Measurements from ENCODE around the gene RAI1. TPM values are rescaled to one million over a fixed set of nuclear protein-coding genes. Genes with fewer than 3 reads are reported as not detected.
A peak's percentile ranks its signal among the peaks of the same experiment; 100 is the strongest.

Gene RAI1
- total and polyA plus RNA-seq, 2 of the 13 experiments (the other 11 are each of a cell fraction or from before 2014, with no cell fraction given) = 3.4 to 5.2 TPM

DNA sequence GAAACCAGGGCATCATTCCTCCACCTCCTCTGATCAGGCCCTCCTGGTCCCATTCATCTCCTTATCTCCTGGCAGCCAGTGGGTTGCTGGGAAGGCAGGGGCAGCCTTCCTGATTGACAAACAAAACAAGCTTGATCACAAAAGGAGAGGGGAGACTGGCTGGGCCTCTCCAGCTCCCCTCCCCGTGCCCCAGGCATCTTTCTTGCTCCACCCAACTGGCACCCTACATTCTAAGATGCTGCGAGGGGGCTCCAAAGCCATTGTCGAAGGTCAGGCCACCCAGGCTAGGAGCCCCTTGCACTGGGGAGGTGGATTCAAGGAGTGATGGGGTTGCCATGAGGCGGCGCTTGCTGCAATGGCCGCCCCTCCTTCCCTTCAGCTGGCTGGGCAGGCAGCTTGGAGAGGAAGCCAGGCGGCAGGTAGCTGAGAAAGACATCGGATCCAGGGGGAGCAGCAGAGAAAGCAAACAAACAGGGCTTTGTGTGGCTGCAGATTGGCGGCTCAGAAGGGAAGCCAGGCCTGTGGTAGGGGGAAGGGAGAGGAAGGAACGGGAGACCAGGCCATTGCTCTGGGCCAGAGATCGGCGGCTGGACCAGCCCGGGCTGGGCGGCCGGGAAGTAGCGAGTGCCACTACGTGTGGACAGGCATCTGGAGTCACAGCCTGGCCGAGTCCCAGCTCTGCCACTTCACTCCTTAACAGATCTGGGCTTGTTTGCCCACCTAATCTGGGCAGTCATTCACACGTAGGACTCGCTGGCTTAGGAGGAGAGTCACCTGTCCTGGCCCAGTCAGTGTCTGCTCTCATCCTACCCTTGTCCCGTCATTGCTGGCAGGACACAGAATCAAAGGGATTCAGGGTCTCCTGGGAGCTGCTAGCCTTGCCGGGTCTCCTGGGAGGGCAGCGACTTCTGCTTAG, 12.3 kb downstream of the RAI1 start (continued):
- TF ChIP-seq ZBTB26 (CRISPR knock-in tag; IDR thresholded peaks at IDR 0.05; ENCODE audit: borderline replicate concordance) (peak; percentile 16; the same call in 1 of the 2 replicates), PAWR (CRISPR knock-in tag; IDR thresholded peaks at IDR 0.05; ENCODE audit: borderline replicate concordance) (no peak), MAFF (IDR thresholded peaks at IDR 0.05; ENCODE audit: low read depth, low read length) (no peak), ZBTB20 (CRISPR knock-in tag; IDR thresholded peaks at IDR 0.05; ENCODE audit: borderline replicate concordance, low read depth) (peak; percentile 19; the same call in 1 of the 2 replicates), SMARCE1 (IDR thresholded peaks at IDR 0.05; ENCODE audit: borderline replicate concordance) (no peak), ZNF225 (CRISPR knock-in tag; IDR thresholded peaks at IDR 0.05) (no peak; the same call in 1 of the 2 replicates), TEAD2 (CRISPR knock-in tag; IDR thresholded peaks at IDR 0.05) (no peak), ZNF451 (CRISPR knock-in tag; IDR thresholded peaks at IDR 0.05) (no peak), HNRNPK (IDR thresholded peaks at IDR 0.05; ENCODE audit: low read depth, low read length, poor library complexity, severe bottlenecking) (no peak), GABPB1 (CRISPR knock-in tag; IDR thresholded peaks at IDR 0.05) (peak; percentile 35), GATA4 (IDR thresholded peaks at IDR 0.05; ENCODE audit: borderline replicate concordance, low read depth) (no peak), HIVEP1 (CRISPR knock-in tag; IDR thresholded peaks at IDR 0.05) (peak; percentile 33; the same call in 1 of the 2 replicates), PRMT3 (CRISPR knock-in tag; IDR thresholded peaks at IDR 0.05; ENCODE audit: borderline replicate concordance, low read depth) (0 out of 2 replicates have a peak, but pooled peaks have one; percentile 56), CCDC6 (CRISPR knock-in tag; IDR thresholded peaks at IDR 0.05) (peak; percentile 66; the same call in 1 of the 2 replicates), FOXJ3 (CRISPR knock-in tag; IDR thresholded peaks at IDR 0.05; ENCODE audit: borderline replicate concordance) (no peak), THRA (CRISPR knock-in tag; IDR thresholded peaks at IDR 0.05; ENCODE audit: borderline replicate concordance) (peak; percentile 44; the same call in 1 of the 2 replicates), ZFP90 (CRISPR knock-in tag; IDR thresholded peaks at IDR 0.05; ENCODE audit: borderline replicate concordance) (0 out of 2 replicates have a peak, but pooled peaks have one; percentile 63), ZBTB7B (CRISPR knock-in tag; IDR thresholded peaks at IDR 0.05) (0 out of 2 replicates have a peak, but pooled peaks have one; percentile 41), TOPORS (CRISPR knock-in tag; IDR thresholded peaks at IDR 0.05) (no peak), YEATS2 (CRISPR knock-in tag; IDR thresholded peaks at IDR 0.05; ENCODE audit: borderline replicate concordance) (no peak), NPAS2 (CRISPR knock-in tag; IDR thresholded peaks at IDR 0.05; ENCODE audit: borderline replicate concordance) (no peak), ZNF20 (CRISPR knock-in tag; IDR thresholded peaks at IDR 0.05) (no peak), ARNTL (CRISPR knock-in tag; IDR thresholded peaks at IDR 0.05) (no peak), MLX (CRISPR knock-in tag; IDR thresholded peaks at IDR 0.05) (no peak)
- TF ChIP-seq, protein P1, sequence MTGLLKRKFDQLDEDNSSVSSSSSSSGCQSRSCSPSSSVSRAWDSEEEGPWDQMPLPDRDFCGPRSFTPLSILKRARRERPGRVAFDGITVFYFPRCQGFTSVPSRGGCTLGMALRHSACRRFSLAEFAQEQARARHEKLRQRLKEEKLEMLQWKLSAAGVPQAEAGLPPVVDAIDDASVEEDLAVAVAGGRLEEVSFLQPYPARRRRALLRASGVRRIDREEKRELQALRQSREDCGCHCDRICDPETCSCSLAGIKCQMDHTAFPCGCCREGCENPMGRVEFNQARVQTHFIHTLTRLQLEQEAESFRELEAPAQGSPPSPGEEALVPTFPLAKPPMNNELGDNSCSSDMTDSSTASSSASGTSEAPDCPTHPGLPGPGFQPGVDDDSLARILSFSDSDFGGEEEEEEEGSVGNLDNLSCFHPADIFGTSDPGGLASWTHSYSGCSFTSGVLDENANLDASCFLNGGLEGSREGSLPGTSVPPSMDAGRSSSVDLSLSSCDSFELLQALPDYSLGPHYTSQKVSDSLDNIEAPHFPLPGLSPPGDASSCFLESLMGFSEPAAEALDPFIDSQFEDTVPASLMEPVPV (CRISPR knock-in tag; IDR thresholded peaks at IDR 0.05) = no peak

Data from HepG2 (cell line).